ENCODE measurements around the gene SCARB2. TPM values are rescaled to one million over a fixed set of nuclear protein-coding genes. Genes with fewer than 3 reads are reported as not detected.

Gene SCARB2
- total RNA-seq = 100 to 1,000 TPM; 102 to 133 (median 125) TPM
- long read RNA-seq, full-length matches to known transcripts = 3 of 10 reads
- long read RNA-seq, partial matches to known transcripts = 2 of 10 reads
- long read RNA-seq, other reads (novel, unspliced or antisense) = 5 of 10 reads

- H3K27ac ChIP-seq = peak within 1 kb of the TSS; percentile 92 to 99 (median 93)
- peaks cover 0 to 78% (median 35%) of the 10 kb centered on the region in 4 donors for H3K4me1 ChIP-seq
- ATAC-seq (peak; percentile 75 to 92 (median 85)), DNase-seq (peak; percentile 93 to 94 (median 93))
- no peaks in the 10 kb centered on the region for H3K9me3 ChIP-seq
- WGBS (ENCODE audit: insufficient coverage, low coverage, low lambda C conversion rate, missing lambda C conversion rate) = 0% methylated on average over 11 of the region's 94 CpGs
- H3K4me3 ChIP-seq = peak within 1 kb of the TSS; percentile 63 to 80 (median 79)
- no peaks in the 10 kb centered on the region for H3K27me3 ChIP-seq
- peak; percentile 97 for TF ChIP-seq POLR2A (IDR thresholded peaks at IDR 0.05)
- TF ChIP-seq, protein P1, sequence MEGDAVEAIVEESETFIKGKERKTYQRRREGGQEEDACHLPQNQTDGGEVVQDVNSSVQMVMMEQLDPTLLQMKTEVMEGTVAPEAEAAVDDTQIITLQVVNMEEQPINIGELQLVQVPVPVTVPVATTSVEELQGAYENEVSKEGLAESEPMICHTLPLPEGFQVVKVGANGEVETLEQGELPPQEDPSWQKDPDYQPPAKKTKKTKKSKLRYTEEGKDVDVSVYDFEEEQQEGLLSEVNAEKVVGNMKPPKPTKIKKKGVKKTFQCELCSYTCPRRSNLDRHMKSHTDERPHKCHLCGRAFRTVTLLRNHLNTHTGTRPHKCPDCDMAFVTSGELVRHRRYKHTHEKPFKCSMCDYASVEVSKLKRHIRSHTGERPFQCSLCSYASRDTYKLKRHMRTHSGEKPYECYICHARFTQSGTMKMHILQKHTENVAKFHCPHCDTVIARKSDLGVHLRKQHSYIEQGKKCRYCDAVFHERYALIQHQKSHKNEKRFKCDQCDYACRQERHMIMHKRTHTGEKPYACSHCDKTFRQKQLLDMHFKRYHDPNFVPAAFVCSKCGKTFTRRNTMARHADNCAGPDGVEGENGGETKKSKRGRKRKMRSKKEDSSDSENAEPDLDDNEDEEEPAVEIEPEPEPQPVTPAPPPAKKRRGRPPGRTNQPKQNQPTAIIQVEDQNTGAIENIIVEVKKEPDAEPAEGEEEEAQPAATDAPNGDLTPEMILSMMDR (IDR thresholded peaks at IDR 0.05) = no peak
- no peaks in the 10 kb centered on the region for H3K36me3 ChIP-seq
- intact Hi-C loops (cut with DNase I) = loop anchor here in 1 of 2 donors (10.0 kb wide), 1 partner anchor 91 kb away; the partner anchor contains the start of gene STBD1
Measured at GRCh38 chr4:76213415-76214176, at the start of gene SCARB2. SCARB2 (minus strand) TSS chr4:76213824; CDS start chr4:76213543, 281 bp downstream.

GRCh38 chr4:76260571-76260970 lies 46.9 kb upstream of the SCARB2 start:
- no peak for TF ChIP-seq POLR2A (IDR thresholded peaks at IDR 0.05)
- TF ChIP-seq, protein P1 (IDR thresholded peaks at IDR 0.05) = no peak
- no peaks in the 10 kb centered on the region for H3K9me3 ChIP-seq
- no peak overlapping the region for H3K4me3 ChIP-seq
- H3K36me3 ChIP-seq = no peaks in the 10 kb centered on the region
- H3K4me1 ChIP-seq = peaks cover 0 to 23% (median 5%) of the 10 kb centered on the region in 4 donors
- 9% methylated on average over 1 of the region's 1 CpG for WGBS (ENCODE audit: insufficient coverage, low coverage, low lambda C conversion rate, missing lambda C conversion rate)
- DNase-seq (no peak), ATAC-seq (peak; percentile 59 to 67 (median 66))
- intact Hi-C loops (cut with DNase I) = no loop called here
- no peaks in the 10 kb centered on the region for H3K27me3 ChIP-seq
- H3K27ac ChIP-seq = peak overlapping the region in 2 of 3 donors; percentile 13 to 54

DNA sequence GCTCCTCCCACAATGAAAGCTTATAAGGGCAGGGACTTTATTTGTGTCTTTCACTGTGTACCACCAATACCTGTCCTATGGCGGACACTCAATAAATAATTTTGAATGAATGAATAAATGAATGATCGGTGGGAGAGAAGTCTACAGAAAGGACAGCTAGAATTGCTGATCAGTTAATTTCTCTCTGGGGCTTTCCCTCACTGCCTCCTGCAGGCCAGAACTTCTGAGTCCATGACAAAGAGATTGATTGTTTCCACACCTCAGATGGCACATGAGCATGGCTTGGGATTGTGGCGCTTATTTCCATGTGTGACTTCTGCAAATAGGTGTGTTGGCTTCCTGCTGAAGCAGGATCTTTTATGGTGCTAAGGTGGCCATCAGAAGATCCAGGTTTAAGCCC lies 44.2 kb upstream of the SCARB2 start:
- ATAC-seq (no peak), DNase-seq (no peak)
- no peak overlapping the region for H3K4me3 ChIP-seq
- no peak overlapping the region for H3K27ac ChIP-seq
- peaks cover 0 to 23% (median 5%) of the 10 kb centered on the region in 4 donors for H3K4me1 ChIP-seq
- no peaks in the 10 kb centered on the region for H3K36me3 ChIP-seq
- no peak for TF ChIP-seq POLR2A (IDR thresholded peaks at IDR 0.05)
- TF ChIP-seq, protein P1 (IDR thresholded peaks at IDR 0.05) = no peak
- no peaks in the 10 kb centered on the region for H3K27me3 ChIP-seq
- H3K9me3 ChIP-seq = no peaks in the 10 kb centered on the region
- intact Hi-C loops (cut with DNase I) = no loop called here
- 89% methylated on average over 2 of the region's 3 CpGs for WGBS (ENCODE audit: insufficient coverage, low coverage, low lambda C conversion rate, missing lambda C conversion rate)

- no peaks in the 10 kb centered on the region for H3K36me3 ChIP-seq
- no peak overlapping the region for H3K4me3 ChIP-seq
- DNase-seq (no peak), ATAC-seq (peak; percentile 40 to 73 (median 46))
- 43% methylated on average over 1 of the region's 1 CpG for WGBS (ENCODE audit: insufficient coverage, low coverage, low lambda C conversion rate, missing lambda C conversion rate)
- H3K9me3 ChIP-seq = no peaks in the 10 kb centered on the region
- TF ChIP-seq POLR2A (IDR thresholded peaks at IDR 0.05) = no peak
- TF ChIP-seq, protein P1 (IDR thresholded peaks at IDR 0.05) = no peak
- intact Hi-C loops (cut with DNase I) = no loop called here
- H3K27me3 ChIP-seq = no peaks in the 10 kb centered on the region
- H3K27ac ChIP-seq = peak overlapping the region in 1 of 3 donors; percentile 7
- H3K4me1 ChIP-seq = peaks cover 0 to 23% (median 5%) of the 10 kb centered on the region in 4 donors
Measured at GRCh38 chr4:76256968-76257367, 43.3 kb upstream of the SCARB2 start.

Measured in right lobe of liver (tissue), 6 donors.